Stimulated activated CD8-positive, alpha-beta memory T cell treated with anti-CD3 and anti-CD28 coated beads, Interleukin-12 subunit alpha, Interleukin-12 subunit beta, amount 100 ng/mL, for 4 hours (primary cell): Measurements from ENCODE around the gene FGF22.
"Not testable (repeated sequence)": the region's sequence is repeated elsewhere in the genome, so short reads cannot be mapped to it uniquely, and the experiment has no call there.

Experiments
- DNase-seq: peaks from one replicate; pipeline ENCODE4 v3.0.0-alpha.2; 2020; ENCODE audit warnings: low read depth

Gene FGF22

GRCh38 chr19:639253-640160 lies at the start of gene FGF22:
TSS of gene FGF22 (plus strand) at chr19:639879. CDS start at chr19:639926, 47 bp downstream.
- peak; percentile 95 for DNase-seq

- no peak for DNase-seq
These were observed 49.3 kb upstream of the FGF22 start for GRCh38 chr19:590396-590745.

- DNase-seq = no peak
These were observed 49.0 kb upstream of the FGF22 start for GRCh38 chr19:590750-591098.

- DNase-seq = no peak
These were observed 48.4 kb upstream of the FGF22 start for GRCh38 chr19:591099-591958.

GRCh38 chr19:592101-592500 lies 47.6 kb upstream of the FGF22 start:
- no peak for DNase-seq

- DNase-seq = no peak
These were observed 46.6 kb upstream of the FGF22 start for GRCh38 chr19:593055-593454.

- no peak for DNase-seq
These were observed 46.2 kb upstream of the FGF22 start for GRCh38 chr19:593505-593904.

- DNase-seq = no peak
These were observed 45.3 kb upstream of the FGF22 start for GRCh38 chr19:594265-594870.

- no peak for DNase-seq
These were observed 44.1 kb upstream of the FGF22 start for GRCh38 chr19:595326-596262.

GRCh38 chr19:596263-596655 lies 43.4 kb upstream of the FGF22 start:
- DNase-seq = no peak

GRCh38 chr19:597406-598315 lies 42.0 kb upstream of the FGF22 start:
- no peak for DNase-seq

GRCh38 chr19:601310-601709 lies 38.4 kb upstream of the FGF22 start:
- DNase-seq = no peak

- no peak for DNase-seq
These were observed 37.9 kb upstream of the FGF22 start for GRCh38 chr19:601790-602189.

GRCh38 chr19:602391-603301 lies 37.0 kb upstream of the FGF22 start:
- DNase-seq = no peak

- not testable (repeated sequence) for DNase-seq
These were observed 36.4 kb upstream of the FGF22 start for GRCh38 chr19:603302-603639.

GRCh38 chr19:603779-604178 lies 35.9 kb upstream of the FGF22 start:
- DNase-seq = not testable (repeated sequence)

- no peak for DNase-seq
These were observed 35.3 kb upstream of the FGF22 start for GRCh38 chr19:604355-604754.

GRCh38 chr19:605061-605971 lies 34.4 kb upstream of the FGF22 start:
- not testable (repeated sequence) for DNase-seq
